ENCODE results near the gene ZMIZ1. TPM values are rescaled to one million over a fixed set of nuclear protein-coding genes. Genes with fewer than 3 reads are reported as not detected.

Gene ZMIZ1
- total and polyA plus RNA-seq, 2 experiments from 2014 or later, result 9.2 to 30.9 TPM

GRCh38 chr10:79030705-79031104 lies 38.1 kb upstream of the ZMIZ1 start:
- H3K4me1 ChIP-seq (ENCODE audit: insufficient read depth), result no peaks in the 10 kb centered on the region
- H3K9me2 ChIP-seq (ENCODE audit: insufficient read depth), result no peaks in the 10 kb centered on the region
- H4K20me1 ChIP-seq (replicated peaks; ENCODE audit: insufficient read depth), result no peaks in the 10 kb centered on the region
- H3F3A ChIP-seq (replicated peaks; ENCODE audit: low read depth), result no peaks in the 10 kb centered on the region
- no peak for TF ChIP-seq STAT1 (IDR thresholded peaks at IDR 0.05; ENCODE audit: unreplicated experiment)
- TF ChIP-seq EZH2phosphoT487 (IDR thresholded peaks at IDR 0.05; ENCODE audit: unreplicated experiment), result no peak
- no peak for TF ChIP-seq ETS1 (IDR thresholded peaks at IDR 0.05)
- no peak for TF ChIP-seq EZH2 (IDR thresholded peaks at IDR 0.05; ENCODE audit: low read depth, unreplicated experiment)
- H3K4me3 ChIP-seq, result no peak overlapping the region
- no peaks in the 10 kb centered on the region for H3K36me3 ChIP-seq (ENCODE audit: insufficient read depth)
- no peak overlapping the region for H3K27ac ChIP-seq (ENCODE audit: low read depth)
- peaks cover 3% of the 10 kb centered on the region for H3K4me1 Mint-ChIP-seq
- no peak overlapping the region for H3K27ac Mint-ChIP-seq
- H3K79me2 ChIP-seq (replicated peaks; ENCODE audit: insufficient read depth), result no peaks in the 10 kb centered on the region
- peaks cover 14% of the 10 kb centered on the region for H3K27me3 Mint-ChIP-seq (ENCODE audit: insufficient read depth, low read depth, poor library complexity)
- ATAC-seq (no peak), DNase-seq (ENCODE audit: low spot score) (no peak)
- no peaks in the 10 kb centered on the region for H3K9me3 Mint-ChIP-seq
- no peaks in the 10 kb centered on the region for H3K36me3 Mint-ChIP-seq (ENCODE audit: low read depth)
- no peak overlapping the region for H3K4me2 ChIP-seq
- no peak overlapping the region for H2AFZ ChIP-seq
- no peaks in the 10 kb centered on the region for H3K27me3 ChIP-seq (ENCODE audit: insufficient read depth)
- no peak overlapping the region for H3K4me3 Mint-ChIP-seq

- no peak overlapping the region for H3K4me3 Mint-ChIP-seq
- no peaks in the 10 kb centered on the region for H3F3A ChIP-seq (replicated peaks; ENCODE audit: low read depth)
- no peak overlapping the region for H2AFZ ChIP-seq
- peaks cover 12% of the 10 kb centered on the region for H3K27me3 Mint-ChIP-seq (ENCODE audit: insufficient read depth, low read depth, poor library complexity)
- H3K27me3 ChIP-seq (ENCODE audit: insufficient read depth), result no peaks in the 10 kb centered on the region
- H3K27ac Mint-ChIP-seq, result no peak overlapping the region
- no peaks in the 10 kb centered on the region for H3K79me2 ChIP-seq (replicated peaks; ENCODE audit: insufficient read depth)
- H3K4me2 ChIP-seq, result no peak overlapping the region
- no peaks in the 10 kb centered on the region for H3K9me2 ChIP-seq (ENCODE audit: insufficient read depth)
- no peaks in the 10 kb centered on the region for H3K9me3 Mint-ChIP-seq
- no peak for TF ChIP-seq POLR2AphosphoS5 (IDR thresholded peaks at IDR 0.05; ENCODE audit: low read depth)
- TF ChIP-seq ZNF462 (CRISPR knock-in tag; IDR thresholded peaks at IDR 0.05), result no peak
- TF ChIP-seq EZH2phosphoT487 (IDR thresholded peaks at IDR 0.05; ENCODE audit: unreplicated experiment), result no peak
- no peak for TF ChIP-seq ETS1 (IDR thresholded peaks at IDR 0.05)
- no peak for TF ChIP-seq NANOG (IDR thresholded peaks at IDR 0.05; ENCODE audit: borderline replicate concordance)
- no peak overlapping the region for H3K27ac ChIP-seq (ENCODE audit: low read depth)
- no peaks in the 10 kb centered on the region for H3K36me3 ChIP-seq (ENCODE audit: insufficient read depth)
- H3K36me3 Mint-ChIP-seq (ENCODE audit: low read depth), result no peaks in the 10 kb centered on the region
- H3K4me1 Mint-ChIP-seq, result no peaks in the 10 kb centered on the region; the same call in 2 of the 3 replicates
- no peak overlapping the region for H3K4me3 ChIP-seq
- DNase-seq (ENCODE audit: low spot score), result no peak
- H3K4me1 ChIP-seq (ENCODE audit: insufficient read depth), result no peaks in the 10 kb centered on the region
- ATAC-seq, result no peak
- H4K20me1 ChIP-seq (replicated peaks; ENCODE audit: insufficient read depth), result no peaks in the 10 kb centered on the region
Observed at GRCh38 chr10:79031723-79032122, 37.0 kb upstream of the ZMIZ1 start.

Data from GM23338 (cell line).